Erythroblast (primary cell): ENCODE measurements around the gene CARD19.

Experiments
- GATA1 ChIP-seq: IDR thresholded peaks from 2 replicates; pipeline ENCODE4 v1.6.1; 2011; ENCODE audit warnings: low read depth, mild to moderate bottlenecking, control low read depth, low read length, moderate library complexity
- POLR2A ChIP-seq: IDR thresholded peaks from 2 replicates; pipeline ENCODE4 v1.6.1; 2011; ENCODE audit warnings: mild to moderate bottlenecking, low read length

DNA sequence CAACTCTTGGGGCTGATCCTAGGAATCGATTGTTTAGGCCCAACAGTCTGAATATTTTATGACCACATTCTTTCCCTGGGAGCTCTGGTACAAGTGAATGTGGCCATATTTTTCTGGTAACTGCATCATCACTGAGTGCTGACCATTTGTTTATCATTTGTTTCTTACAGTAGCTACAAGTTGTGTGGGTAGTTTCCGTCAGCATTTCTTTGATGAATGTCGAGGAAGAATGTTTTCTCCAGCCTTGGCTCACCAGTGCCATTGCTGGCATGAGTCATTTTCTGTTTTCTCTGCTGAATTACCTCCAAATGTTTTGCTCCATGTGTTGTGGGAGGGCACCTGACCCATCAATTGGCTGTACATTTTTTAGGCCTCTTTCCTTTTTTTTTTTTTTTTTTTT lies 14.1 kb upstream of the CARD19 start:
- TF ChIP-seq POLR2A (no peak), GATA1 (no peak)
